Lung (tissue), 12 donors: ENCODE results near the gene FKBP4. TPM values are rescaled to one million over a fixed set of nuclear protein-coding genes. Genes with fewer than 3 reads are reported as not detected.

ENCODE experiments used
- ATAC-seq: fragments of 200-7000 bp; cut with Tn5 transposase; one replicate; pipeline ENCODE4 v1.9.1; 2020; ENCODE audit warnings: moderate number of reproducible peaks; ENCODE audit not compliant: insufficient read depth, low FRiP score
- DNase-seq, 3 donors: peaks; one replicate each; pipeline ENCODE4 v3.0.0-alpha.2; 2013 to 2017
- H3K27ac ChIP-seq, 2 donors: one replicate each; pipeline ENCODE4 v1.5.1; 2013; ENCODE audit warnings: mild to moderate bottlenecking in 2 of 2, moderate library complexity in 2 of 2, control low read depth in 1 of 2, inconsistent platforms in 1 of 2, low read depth in 1 of 2, low read length in 1 of 2
- H3K27me3 ChIP-seq, 3 donors: one replicate each; pipeline ENCODE4 v1.5.1; 2013; ENCODE audit warnings: low read length in 2 of 3; ENCODE audit not compliant: control insufficient read depth in 3 of 3, insufficient read depth in 3 of 3
- H3K36me3 ChIP-seq, 4 donors: one replicate each; pipeline ENCODE4 v1.5.1; 2013; ENCODE audit warnings: low read length in 4 of 4, mild to moderate bottlenecking in 1 of 4, moderate library complexity in 1 of 4; ENCODE audit not compliant: control insufficient read depth in 4 of 4, insufficient read depth in 4 of 4
- H3K4me1 ChIP-seq, 5 donors: one replicate each; pipeline ENCODE4 v1.5.1; 2013; ENCODE audit warnings: low read length in 5 of 5, mild to moderate bottlenecking in 2 of 5, moderate library complexity in 1 of 5; ENCODE audit not compliant: control insufficient read depth in 5 of 5, insufficient read depth in 5 of 5
- H3K4me3 ChIP-seq: one replicate; pipeline ENCODE4 v1.5.1; 2013; ENCODE audit warnings: mild to moderate bottlenecking, control low read depth, moderate library complexity
- H3K9ac ChIP-seq, 2 donors: one replicate each; pipeline ENCODE4 v1.5.1; 2013; ENCODE audit warnings: low read length in 2 of 2, control low read depth in 1 of 2; ENCODE audit not compliant: insufficient read depth in 1 of 2
- H3K9me3 ChIP-seq, 4 donors: one replicate each; pipeline ENCODE4 v1.5.1; 2013; ENCODE audit warnings: low read length in 3 of 4, mild to moderate bottlenecking in 1 of 4, moderate library complexity in 1 of 4; ENCODE audit not compliant: control insufficient read depth in 4 of 4, insufficient read depth in 3 of 4
- CTCF ChIP-seq: IDR thresholded peaks from 2 replicates; pipeline ENCODE4 v1.5.1; 2012; ENCODE audit warnings: mild to moderate bottlenecking; ENCODE audit errors: control extremely low read depth, extremely low read depth
- WGBS, 2 donors: extraction: QIAGEN DNeasy Blood & Tissue Kit; methylation state at CpG; one replicate each; pipeline ENCODE4 v1.1.7; 2013; 5-methylcytosine and 5-hydroxymethylcytosine counted together
- polyA plus RNA-seq, 2 donors: library from polyadenylated mRNA; stranded (reverse); fragments of 200-250 nt; gene quantifications; one replicate each; pipeline ENCODE4 v1.2.1, GENCODE V29; 2013
- total RNA-seq, 2 donors: library from RNA; depleted of rRNA in 1 of 2; stranded (reverse); fragments of >200 nt in 1 of 2; gene quantifications; one replicate each; pipeline ENCODE4 v1.2.1, GENCODE V29; 2014 to 2021
- donor health status: control.
- donor health status: control.
- donor health status: Bipolar disorder and iron deficiency.
- donor health status: healthy.
- donor health status: DM: yes; HTN: yes; CAD: no.

Gene FKBP4
- total and polyA plus RNA-seq, 4 donors = 26.7 to 69.8 (median 43.6) TPM

GRCh38 chr12:2756756-2757155, 38.0 kb upstream of the FKBP4 start:
- Histone ChIP-seq H3K27me3 (peaks cover 0 to 6% (median 3%) of the 10 kb centered on the region in 3 donors), H3K4me1 (peaks cover 0 to 4% (median 0%) of the 10 kb centered on the region in 5 donors), H3K9ac (no peak overlapping the region), H3K36me3 (no peaks in the 10 kb centered on the region), H3K4me3 (no peak overlapping the region), H3K9me3 (no peaks in the 10 kb centered on the region), H3K27ac (no peak overlapping the region)
- no peak for TF ChIP-seq CTCF
- no peak for ATAC-seq
- no peak for DNase-seq
- WGBS, 2 donors = 81 to 83% methylated on average over 5 of the region's 5 CpGs

GRCh38 chr12:2759733-2760132, 35.0 kb upstream of the FKBP4 start:
- Histone ChIP-seq H3K4me1 (no peaks in the 10 kb centered on the region), H3K27me3 (no peaks in the 10 kb centered on the region), H3K36me3 (no peaks in the 10 kb centered on the region), H3K9me3 (no peaks in the 10 kb centered on the region), H3K4me3 (no peak overlapping the region), H3K9ac (no peak overlapping the region), H3K27ac (no peak overlapping the region)
- DNase-seq = no peak
- no peak for ATAC-seq
- no peak for TF ChIP-seq CTCF
- 74 to 90% methylated on average over 4 of the region's 4 CpGs for WGBS, 2 donors

GRCh38 chr12:2764398-2764797, 30.4 kb upstream of the FKBP4 start:
- no peaks in the 10 kb centered on the region for H3K27me3 ChIP-seq
- DNase-seq (peak in 1 of 3 donors; percentile 10), ATAC-seq (no peak)
- no peak overlapping the region for H3K4me3 ChIP-seq
- no peaks in the 10 kb centered on the region for H3K4me1 ChIP-seq
- no peaks in the 10 kb centered on the region for H3K36me3 ChIP-seq
- H3K27ac ChIP-seq = no peak overlapping the region
- H3K9ac ChIP-seq = no peak overlapping the region
- peaks cover 0 to 2% (median 0%) of the 10 kb centered on the region in 4 donors for H3K9me3 ChIP-seq
- TF ChIP-seq CTCF = no peak

GRCh38 chr12:2765052-2765451, 29.7 kb upstream of the FKBP4 start:
- Histone ChIP-seq H3K36me3 (no peaks in the 10 kb centered on the region), H3K4me3 (no peak overlapping the region), H3K9ac (no peak overlapping the region), H3K27me3 (no peaks in the 10 kb centered on the region), H3K4me1 (no peaks in the 10 kb centered on the region), H3K27ac (no peak overlapping the region), H3K9me3 (peaks cover 0 to 2% (median 0%) of the 10 kb centered on the region in 4 donors)
- ATAC-seq (no peak), DNase-seq (no peak)
- WGBS, 2 donors = 91 to 93% methylated on average over 4 of the region's 4 CpGs
- no peak for TF ChIP-seq CTCF
